Left lung (tissue), 10 donors: ENCODE measurements around the gene SNX15. TPM values are rescaled to one million over a fixed set of nuclear protein-coding genes. Genes with fewer than 3 reads are reported as not detected.

Source experiments
- ATAC-seq: fragments of 200-7000 bp; cut with Tn5 transposase; one replicate; pipeline ENCODE4 v1.9.1; 2020; ENCODE audit warnings: moderate library complexity
- DNase-seq, 4 donors: peaks; one replicate each; pipeline ENCODE4 v3.0.0-alpha.2; 2013 to 2020
- H3K27ac ChIP-seq, 2 donors: fragments of 200-600 bp; sonication (generic) in 1 of 2; one replicate each; pipeline versions ENCODE4 v1.5.0 to v1.8.0; 2020 to 2021
- H3K27me3 ChIP-seq, 2 donors: fragments of 200-600 bp; sonication (generic) in 1 of 2; one replicate each; pipeline versions ENCODE4 v1.5.0 to v1.8.0; 2020 to 2021
- H3K36me3 ChIP-seq, 2 donors: fragments of 200-600 bp; sonication (generic) in 1 of 2; one replicate each; pipeline versions ENCODE4 v1.5.0 to v1.8.0; 2020 to 2021
- H3K4me1 ChIP-seq, 2 donors: fragments of 200-600 bp; one replicate each; pipeline ENCODE4 v1.8.0; 2021
- H3K4me3 ChIP-seq, 2 donors: fragments of 200-600 bp; sonication (generic) in 1 of 2; one replicate each; pipeline versions ENCODE4 v1.5.0 to v1.8.0; 2020 to 2021; ENCODE audit warnings: mild to moderate bottlenecking in 1 of 2
- H3K9me3 ChIP-seq, 2 donors: fragments of 200-600 bp; sonication (generic) in 1 of 2; one replicate each; pipeline versions ENCODE4 v1.5.0 to v1.8.0; 2020 to 2021
- intact Hi-C, 2 donors: fragments of 100-400 bp; cut with DNase I; formaldehyde crosslinking; loops; one replicate each; pipeline versions ENCODE4 v1.11.2 to v1.14.2; 2022
- polyA plus RNA-seq, 6 donors: library from polyadenylated mRNA; unstranded; fragments of 120-200 nt; gene quantifications; one replicate each; pipeline ENCODE4 v1.2.1, GENCODE V29; 2013; ENCODE audit not compliant: insufficient read length in 6 of 6
- total RNA-seq, 2 donors: library from RNA; stranded (reverse); fragmentation: NEBNext Ultra II Directional; extraction: Animal tissue kit (Norgen Biotek cat#: 25700); gene quantifications; one replicate each; pipeline ENCODE4 v1.2.1, GENCODE V29; 2021
- TF ChIP-seq, protein P1 (sequence below), 2 donors: fragments of 200-600 bp; sonication (generic) in 1 of 2; IDR thresholded peaks; one replicate each; pipeline versions ENCODE4 v1.5.0 to v1.8.0; 2021; ENCODE audit warnings: antibody characterized with exemption in 2 of 2
- donor health status: DM: no; HTN: yes; CAD: no.
- donor health status: DM: no; HTN: no; CAD: no.

The SNX15 gene
- total and polyA plus RNA-seq, 8 donors: 22.0 to 27.4 (median 23.3) TPM

DNA sequence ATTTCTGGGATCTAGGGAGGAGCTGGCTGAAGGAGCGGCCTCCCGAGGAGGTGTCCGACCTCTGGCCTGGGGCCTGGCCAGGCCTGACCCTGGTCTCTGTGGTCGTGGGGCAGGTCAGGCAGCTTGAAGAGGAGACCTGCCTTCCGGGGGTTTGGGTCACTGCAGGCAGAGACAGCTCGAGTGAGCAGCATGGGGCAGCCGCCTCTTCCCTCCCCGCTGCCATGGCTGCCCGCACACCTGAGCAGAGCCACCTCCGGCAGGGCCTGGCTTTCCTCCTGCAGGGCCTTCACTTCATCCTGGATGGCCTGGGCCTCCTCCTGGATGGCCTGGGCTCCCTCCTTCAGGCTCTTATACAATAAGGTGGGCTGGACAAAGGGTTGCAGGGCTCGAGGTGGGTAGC, 39.1 kb downstream of the SNX15 start:
- no peaks in the 10 kb centered on the region for H3K9me3 ChIP-seq
- no peaks in the 10 kb centered on the region for H3K4me1 ChIP-seq
- H3K27me3 ChIP-seq: no peaks in the 10 kb centered on the region
- H3K4me3 ChIP-seq: no peak overlapping the region
- no peaks in the 10 kb centered on the region for H3K36me3 ChIP-seq
- ATAC-seq (no peak), DNase-seq (no peak)
- TF ChIP-seq, protein P1, sequence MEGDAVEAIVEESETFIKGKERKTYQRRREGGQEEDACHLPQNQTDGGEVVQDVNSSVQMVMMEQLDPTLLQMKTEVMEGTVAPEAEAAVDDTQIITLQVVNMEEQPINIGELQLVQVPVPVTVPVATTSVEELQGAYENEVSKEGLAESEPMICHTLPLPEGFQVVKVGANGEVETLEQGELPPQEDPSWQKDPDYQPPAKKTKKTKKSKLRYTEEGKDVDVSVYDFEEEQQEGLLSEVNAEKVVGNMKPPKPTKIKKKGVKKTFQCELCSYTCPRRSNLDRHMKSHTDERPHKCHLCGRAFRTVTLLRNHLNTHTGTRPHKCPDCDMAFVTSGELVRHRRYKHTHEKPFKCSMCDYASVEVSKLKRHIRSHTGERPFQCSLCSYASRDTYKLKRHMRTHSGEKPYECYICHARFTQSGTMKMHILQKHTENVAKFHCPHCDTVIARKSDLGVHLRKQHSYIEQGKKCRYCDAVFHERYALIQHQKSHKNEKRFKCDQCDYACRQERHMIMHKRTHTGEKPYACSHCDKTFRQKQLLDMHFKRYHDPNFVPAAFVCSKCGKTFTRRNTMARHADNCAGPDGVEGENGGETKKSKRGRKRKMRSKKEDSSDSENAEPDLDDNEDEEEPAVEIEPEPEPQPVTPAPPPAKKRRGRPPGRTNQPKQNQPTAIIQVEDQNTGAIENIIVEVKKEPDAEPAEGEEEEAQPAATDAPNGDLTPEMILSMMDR (IDR thresholded peaks at IDR 0.05): no peak
- intact Hi-C loops: no loop called here
- no peak overlapping the region for H3K27ac ChIP-seq

DNA sequence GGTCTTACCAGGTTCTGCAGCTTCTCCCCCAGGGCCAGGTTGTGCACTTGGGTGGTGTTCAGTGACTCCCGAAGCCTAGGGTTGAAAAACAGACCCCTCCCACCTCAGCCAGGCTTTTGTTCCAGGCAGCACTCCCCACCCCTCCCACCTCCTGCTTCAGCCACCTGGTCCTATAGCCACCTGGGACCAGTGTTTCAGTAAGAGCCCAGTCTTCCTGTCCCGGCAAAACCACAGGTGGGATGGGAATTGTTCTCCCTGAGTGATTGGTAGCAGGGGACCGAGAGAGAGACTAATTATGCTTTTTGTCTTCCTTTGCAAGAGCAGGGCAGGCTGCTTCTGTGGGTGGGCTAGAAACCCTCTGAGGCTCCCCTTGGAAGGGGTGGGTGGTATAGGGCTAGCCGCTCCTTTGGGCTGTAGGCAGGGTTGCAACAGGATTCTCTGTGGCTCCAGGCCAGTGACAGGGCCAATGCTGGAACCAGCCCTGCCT, 39.6 kb downstream of the SNX15 start:
- DNase-seq (no peak), ATAC-seq (no peak)
- Histone ChIP-seq H3K27ac (no peak overlapping the region), H3K9me3 (no peaks in the 10 kb centered on the region), H3K4me1 (no peaks in the 10 kb centered on the region), H3K27me3 (no peaks in the 10 kb centered on the region), H3K4me3 (no peak overlapping the region), H3K36me3 (no peaks in the 10 kb centered on the region)
- intact Hi-C loops: no loop called here
- TF ChIP-seq, protein P1 (IDR thresholded peaks at IDR 0.05): no peak

DNA sequence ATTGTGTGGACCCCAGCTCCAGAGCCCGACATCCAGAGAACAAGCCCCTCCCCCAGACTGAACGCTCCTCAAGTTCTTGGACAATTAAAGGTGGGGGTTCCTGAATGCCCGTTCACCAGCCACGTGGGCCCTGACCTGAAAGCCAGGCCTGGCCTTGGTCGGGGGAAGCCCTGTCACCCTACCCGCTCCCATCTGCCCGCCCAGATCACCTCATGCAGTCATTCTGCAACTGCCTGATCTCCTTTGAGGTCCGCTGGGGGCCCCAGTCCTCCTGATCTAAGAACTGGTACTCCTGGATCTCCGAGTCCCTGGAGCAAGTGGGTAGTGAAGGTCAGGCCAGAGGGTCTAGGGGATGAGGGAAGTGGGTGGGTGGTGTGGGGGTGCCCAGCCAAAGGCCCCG, 40.2 kb downstream of the SNX15 start:
- TF ChIP-seq, protein P1 (IDR thresholded peaks at IDR 0.05): no peak

GRCh38 chr11:65069217-65069616, 42.0 kb downstream of the SNX15 start:
- intact Hi-C loops: no loop called here
- Histone ChIP-seq H3K27ac (no peak overlapping the region), H3K4me3 (no peak overlapping the region), H3K4me1 (no peaks in the 10 kb centered on the region), H3K27me3 (no peaks in the 10 kb centered on the region), H3K9me3 (no peaks in the 10 kb centered on the region), H3K36me3 (no peaks in the 10 kb centered on the region)
- ATAC-seq (no peak), DNase-seq (no peak)
- TF ChIP-seq, protein P1 (IDR thresholded peaks at IDR 0.05): no peak

More for the DNA sequence above, 40.2 kb downstream of the SNX15 start:
- Histone ChIP-seq H3K9me3 (no peaks in the 10 kb centered on the region), H3K4me3 (no peak overlapping the region), H3K27me3 (no peaks in the 10 kb centered on the region), H3K36me3 (no peaks in the 10 kb centered on the region), H3K27ac (no peak overlapping the region), H3K4me1 (no peaks in the 10 kb centered on the region)
- ATAC-seq (no peak), DNase-seq (no peak)
- intact Hi-C loops: no loop called here

- intact Hi-C loops: no loop called here
- TF ChIP-seq, protein P1 (IDR thresholded peaks at IDR 0.05): no peak
- Histone ChIP-seq H3K27ac (no peak overlapping the region), H3K4me3 (no peak overlapping the region), H3K4me1 (no peaks in the 10 kb centered on the region), H3K36me3 (no peaks in the 10 kb centered on the region), H3K9me3 (no peaks in the 10 kb centered on the region), H3K27me3 (no peaks in the 10 kb centered on the region)
- ATAC-seq (no peak), DNase-seq (no peak)
Observed at GRCh38 chr11:65071907-65072630, 44.8 kb downstream of the SNX15 start.
